H1 (cell line): ENCODE results near the gene CSNK2B.

Experiments
- EZH2 ChIP-seq: fragments of 200-600 bp; sonication (generic); IDR thresholded peaks from 2 replicates; pipeline ENCODE4 v1.7.1; 2012; ENCODE audit warnings: low read depth, mild to moderate bottlenecking, moderate library complexity, low read length, inconsistent platforms; ENCODE audit not compliant: severe bottlenecking
- GABPA ChIP-seq: IDR thresholded peaks from 2 replicates; pipeline ENCODE4 v1.6.1; 2011; ENCODE audit warnings: mild to moderate bottlenecking, low read length, moderate library complexity, borderline replicate concordance; ENCODE audit not compliant: insufficient read depth
- POLR2AphosphoS5 ChIP-seq: IDR thresholded peaks from 2 replicates; pipeline ENCODE4 v1.6.1; 2011; ENCODE audit warnings: low read depth, low read length
- RNF2 ChIP-seq: fragments of 200-900, 300-1000 bp; sonication (generic); IDR thresholded peaks from 2 replicates; pipeline ENCODE4 v1.7.1; 2016; ENCODE audit warnings: borderline replicate concordance, low read depth, mild to moderate bottlenecking, antibody characterized with exemption, low read length; ENCODE audit not compliant: poor library complexity, severe bottlenecking; ENCODE audit errors: missing control alignments
- TF ChIP-seq, protein P1 (sequence below): IDR thresholded peaks from 2 replicates; pipeline ENCODE4 v1.6.1; 2012; ENCODE audit warnings: inconsistent platforms
- TF ChIP-seq, protein P2 (sequence below), 3 experiments: IDR thresholded peaks; 1 replicate in 2 of 3; 2 replicates in 1 of 3; pipeline versions ENCODE4 v1.5.1 to v1.6.1; 2011; ENCODE audit warnings: low read length in 3 of 3, mild to moderate bottlenecking in 3 of 3, inconsistent platforms in 2 of 3, low read depth in 1 of 3, moderate library complexity in 1 of 3; ENCODE audit not compliant: insufficient read depth in 1 of 3; ENCODE audit errors: control extremely low read depth in 1 of 3

DNA sequence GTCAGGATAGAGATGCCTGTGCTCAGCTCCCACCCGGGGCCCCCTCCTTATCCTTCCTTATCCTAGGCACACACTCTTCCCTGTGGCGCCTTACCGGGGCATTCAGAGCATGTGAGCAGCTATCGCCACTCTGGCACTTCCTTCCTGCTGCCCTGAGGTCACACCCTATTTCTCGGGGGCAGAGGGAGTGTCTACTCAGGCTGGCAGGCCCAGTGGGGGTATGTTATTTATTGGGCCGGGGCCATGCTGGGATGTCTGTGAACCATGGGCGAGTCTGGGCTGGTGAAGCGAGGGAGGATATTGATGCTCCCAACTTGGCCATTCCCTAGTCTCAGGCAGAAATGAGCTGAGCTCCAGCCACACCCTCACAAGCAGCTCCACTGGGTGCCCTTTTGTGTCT lies 45.4 kb downstream of the CSNK2B start:
- TF ChIP-seq, protein P1, sequence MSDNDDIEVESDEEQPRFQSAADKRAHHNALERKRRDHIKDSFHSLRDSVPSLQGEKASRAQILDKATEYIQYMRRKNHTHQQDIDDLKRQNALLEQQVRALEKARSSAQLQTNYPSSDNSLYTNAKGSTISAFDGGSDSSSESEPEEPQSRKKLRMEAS = no peak
- TF ChIP-seq POLR2AphosphoS5 = no peak
- no peak for TF ChIP-seq EZH2
- TF ChIP-seq, protein P2, sequence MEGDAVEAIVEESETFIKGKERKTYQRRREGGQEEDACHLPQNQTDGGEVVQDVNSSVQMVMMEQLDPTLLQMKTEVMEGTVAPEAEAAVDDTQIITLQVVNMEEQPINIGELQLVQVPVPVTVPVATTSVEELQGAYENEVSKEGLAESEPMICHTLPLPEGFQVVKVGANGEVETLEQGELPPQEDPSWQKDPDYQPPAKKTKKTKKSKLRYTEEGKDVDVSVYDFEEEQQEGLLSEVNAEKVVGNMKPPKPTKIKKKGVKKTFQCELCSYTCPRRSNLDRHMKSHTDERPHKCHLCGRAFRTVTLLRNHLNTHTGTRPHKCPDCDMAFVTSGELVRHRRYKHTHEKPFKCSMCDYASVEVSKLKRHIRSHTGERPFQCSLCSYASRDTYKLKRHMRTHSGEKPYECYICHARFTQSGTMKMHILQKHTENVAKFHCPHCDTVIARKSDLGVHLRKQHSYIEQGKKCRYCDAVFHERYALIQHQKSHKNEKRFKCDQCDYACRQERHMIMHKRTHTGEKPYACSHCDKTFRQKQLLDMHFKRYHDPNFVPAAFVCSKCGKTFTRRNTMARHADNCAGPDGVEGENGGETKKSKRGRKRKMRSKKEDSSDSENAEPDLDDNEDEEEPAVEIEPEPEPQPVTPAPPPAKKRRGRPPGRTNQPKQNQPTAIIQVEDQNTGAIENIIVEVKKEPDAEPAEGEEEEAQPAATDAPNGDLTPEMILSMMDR (IDR thresholded peaks at IDR 0.05; ENCODE audit: control extremely low read depth in 1 of 3, insufficient read depth in 1 of 3, low read depth in 1 of 3, low read length in 3 of 3) = no peak
- TF ChIP-seq RNF2 = no peak
- no peak for TF ChIP-seq GABPA
